SK-N-SH treated with all-trans-retinoic acid at 6 μM for 48 hours (cell line): ENCODE results near the gene HCAR1.
"Not testable (repeated sequence)": the region's sequence is repeated elsewhere in the genome, so short reads cannot be mapped to it uniquely, and the experiment has no call there.

ENCODE experiments used
- ARNTL ChIP-seq: fragments of 450-650 bp; formaldehyde crosslinking; IDR thresholded peaks from 2 replicates; pipeline ENCODE4 v1.5.0; 2020; ENCODE audit warnings: low read depth, mild to moderate bottlenecking, moderate library complexity, borderline replicate concordance
- ESRRG ChIP-seq: fragments of 250-450 bp; sonication (Bioruptor Pico); IDR thresholded peaks from 2 replicates; pipeline ENCODE4 v1.6.1; 2021; ENCODE audit warnings: mild to moderate bottlenecking
- OSR1 ChIP-seq: fragments of 250-450 bp; sonication (Bioruptor Pico); IDR thresholded peaks from 2 replicates; pipeline ENCODE4 v1.8.0; 2022; ENCODE audit warnings: moderate library complexity, mild to moderate bottlenecking, inconsistent platforms
- PATZ1 ChIP-seq: fragments of 250-450 bp; sonication (Bioruptor Pico); IDR thresholded peaks from 2 replicates; pipeline ENCODE4 v1.8.0; 2020; ENCODE audit warnings: mild to moderate bottlenecking, moderate library complexity, borderline replicate concordance
- POU6F1 ChIP-seq: fragments of 250-450 bp; sonication (Bioruptor Pico); IDR thresholded peaks from 2 replicates; pipeline ENCODE4 v1.8.0; 2021; ENCODE audit warnings: low read depth, mild to moderate bottlenecking, moderate library complexity, borderline replicate concordance
- TSHZ2 ChIP-seq: fragments of 250-450 bp; sonication (Bioruptor Pico); IDR thresholded peaks from 2 replicates; pipeline ENCODE4 v1.5.0; 2020; ENCODE audit warnings: mild to moderate bottlenecking, moderate library complexity
- ZC3H10 ChIP-seq: fragments of 250-450 bp; sonication (Bioruptor Pico); IDR thresholded peaks from 2 replicates; pipeline ENCODE4 v1.5.1; 2021; ENCODE audit warnings: mild to moderate bottlenecking, moderate library complexity
- ZFP3 ChIP-seq: fragments of 250-450 bp; sonication (Bioruptor Pico); IDR thresholded peaks from 2 replicates; pipeline ENCODE4 v1.5.0; 2020; ENCODE audit warnings: mild to moderate bottlenecking, moderate library complexity
- ZFP30 ChIP-seq: fragments of 450-650 bp; formaldehyde crosslinking; IDR thresholded peaks from 2 replicates; pipeline ENCODE4 v1.5.0; 2022; ENCODE audit warnings: mild to moderate bottlenecking, moderate library complexity
- ZNF565 ChIP-seq: fragments of 450-650 bp; formaldehyde crosslinking; conservative IDR thresholded peaks from 2 replicates; pipeline ENCODE4 v1.5.0; 2020; ENCODE audit warnings: low read depth, mild to moderate bottlenecking, moderate library complexity

- TF ChIP-seq ZNF565 (CRISPR knock-in tag); ESRRG (CRISPR knock-in tag); ZC3H10; OSR1; POU6F1 (CRISPR knock-in tag); TSHZ2 (CRISPR knock-in tag); ARNTL (CRISPR knock-in tag); ZFP3 (CRISPR knock-in tag); ZFP30 (CRISPR knock-in tag); PATZ1 (CRISPR knock-in tag): not testable (repeated sequence)
Measured at GRCh38 chr12:122703841-122704240, 26.8 kb downstream of the HCAR1 start.
